GM23248 (cell line): ENCODE data around the gene ZYX.

Source experiments
- EZH2 ChIP-seq: fragments of 200-600 bp; sonication (generic); IDR thresholded peaks from 2 replicates; pipeline ENCODE4 v1.6.1; 2018; ENCODE audit warnings: antibody characterized with exemption, mild to moderate bottlenecking; ENCODE audit not compliant: insufficient read depth, poor library complexity, severe bottlenecking
- EZH2phosphoT487 ChIP-seq: fragments of 200-600 bp; sonication (generic); IDR thresholded peaks from 2 replicates; pipeline ENCODE4 v1.6.1; 2018; ENCODE audit warnings: antibody characterized with exemption, moderate library complexity, mild to moderate bottlenecking, low read depth; ENCODE audit not compliant: insufficient read depth

DNA sequence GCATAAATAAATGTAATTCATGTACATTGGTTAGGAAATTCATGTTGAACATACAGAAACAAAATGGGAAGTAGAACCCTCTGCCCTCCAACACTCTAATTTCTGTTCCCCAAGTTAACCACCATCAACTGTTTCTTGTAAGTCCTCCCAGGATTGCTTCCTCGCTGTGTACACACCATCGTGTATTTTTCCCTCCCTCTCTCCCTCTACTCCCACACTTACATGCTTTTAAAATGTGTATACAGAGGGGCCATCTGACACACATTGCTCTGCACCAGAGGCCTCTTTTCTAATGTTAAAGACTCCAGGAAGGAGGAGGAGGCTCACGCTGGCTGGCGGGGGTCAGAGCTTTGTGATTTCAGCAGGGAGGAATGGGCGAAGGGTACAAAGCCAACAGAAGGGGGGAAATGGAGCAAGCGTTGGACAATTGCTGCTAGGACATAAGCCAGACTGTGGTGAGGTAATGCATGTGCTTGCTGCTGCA is 29.4 kb downstream of the ZYX start:
- no peak for TF ChIP-seq EZH2
- TF ChIP-seq EZH2phosphoT487 = no peak
